Ascending aorta (tissue), 2 donors: ENCODE measurements around the gene DCP1A. TPM values are rescaled to one million over a fixed set of nuclear protein-coding genes. Genes with fewer than 3 reads are reported as not detected.
"Not testable (repeated sequence)": the region's sequence is repeated elsewhere in the genome, so short reads cannot be mapped to it uniquely, and the experiment has no call there.

Experiments used
- DNase-seq, 2 donors: peaks; one replicate each; pipeline ENCODE4 v3.0.0-alpha.2; 2019; ENCODE audit warnings: low spot score in 2 of 2
- H3K27ac ChIP-seq, 2 donors: fragments of 200-600 bp; sonication (generic); one replicate each; pipeline ENCODE4 v1.5.1; 2016 to 2017; ENCODE audit warnings: mild to moderate bottlenecking in 1 of 2
- H3K27me3 ChIP-seq: fragments of 200-600 bp; sonication (generic); one replicate; pipeline ENCODE4 v1.5.1; 2017
- H3K36me3 ChIP-seq, 2 donors: fragments of 200-600 bp; sonication (generic); one replicate each; pipeline ENCODE4 v1.5.1; 2016
- H3K4me1 ChIP-seq, 2 donors: fragments of 200-600 bp; sonication (generic); one replicate each; pipeline ENCODE4 v1.5.1; 2016 to 2017; ENCODE audit warnings: mild to moderate bottlenecking in 1 of 2
- H3K4me3 ChIP-seq, 2 donors: fragments of 200-600 bp; sonication (generic); one replicate each; pipeline ENCODE4 v1.5.1; 2016 to 2017; ENCODE audit warnings: mild to moderate bottlenecking in 1 of 2
- H3K9me3 ChIP-seq, 2 donors: fragments of 200-600 bp; sonication (generic); one replicate each; pipeline ENCODE4 v1.5.1; 2016
- intact Hi-C: fragments of 100-400 bp; cut with DNase I; formaldehyde crosslinking; loops from one replicate; pipeline ENCODE4 v1.15.1; 2023
- total RNA-seq: library from RNA; depleted of rRNA; stranded (reverse); fragments of >200 nt; gene quantifications from one replicate; pipeline ENCODE4 v1.1.0, GENCODE V29; 2016
- TF ChIP-seq, protein P1 (sequence below), 3 experiments: fragments of 200-600 bp in 2 of 3; fragments of 450-650 bp in 1 of 3; sonication (generic) in 2 of 3; IDR thresholded peaks; one replicate each; pipeline ENCODE4 v1.5.1; 2016 to 2019; ENCODE audit warnings: antibody characterized with exemption in 3 of 3, mild to moderate bottlenecking in 1 of 3, moderate library complexity in 1 of 3

The DCP1A gene
- total RNA-seq, 1 donor from 2014 or later, result 21.7 TPM

DNA sequence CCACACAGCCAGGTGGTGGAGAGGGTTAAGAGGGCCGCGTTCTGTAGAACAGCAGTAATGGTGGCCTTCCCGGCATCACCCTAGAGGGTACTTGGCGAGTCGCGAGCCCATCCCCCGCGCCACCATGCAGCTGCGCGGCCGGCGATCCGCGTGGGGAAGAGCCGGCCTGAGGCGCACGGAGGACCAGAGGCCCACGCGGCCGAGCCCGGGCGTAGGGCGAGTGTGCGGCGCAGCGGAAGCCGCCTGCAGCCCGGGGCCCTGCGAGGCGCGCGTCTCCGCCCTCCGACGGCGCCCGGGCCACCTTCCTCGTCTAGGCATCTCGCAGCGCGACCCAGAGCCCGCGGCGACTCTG lies 91.9 kb downstream of the DCP1A start:
- DNase-seq, result no peak
- TF ChIP-seq, protein P1, sequence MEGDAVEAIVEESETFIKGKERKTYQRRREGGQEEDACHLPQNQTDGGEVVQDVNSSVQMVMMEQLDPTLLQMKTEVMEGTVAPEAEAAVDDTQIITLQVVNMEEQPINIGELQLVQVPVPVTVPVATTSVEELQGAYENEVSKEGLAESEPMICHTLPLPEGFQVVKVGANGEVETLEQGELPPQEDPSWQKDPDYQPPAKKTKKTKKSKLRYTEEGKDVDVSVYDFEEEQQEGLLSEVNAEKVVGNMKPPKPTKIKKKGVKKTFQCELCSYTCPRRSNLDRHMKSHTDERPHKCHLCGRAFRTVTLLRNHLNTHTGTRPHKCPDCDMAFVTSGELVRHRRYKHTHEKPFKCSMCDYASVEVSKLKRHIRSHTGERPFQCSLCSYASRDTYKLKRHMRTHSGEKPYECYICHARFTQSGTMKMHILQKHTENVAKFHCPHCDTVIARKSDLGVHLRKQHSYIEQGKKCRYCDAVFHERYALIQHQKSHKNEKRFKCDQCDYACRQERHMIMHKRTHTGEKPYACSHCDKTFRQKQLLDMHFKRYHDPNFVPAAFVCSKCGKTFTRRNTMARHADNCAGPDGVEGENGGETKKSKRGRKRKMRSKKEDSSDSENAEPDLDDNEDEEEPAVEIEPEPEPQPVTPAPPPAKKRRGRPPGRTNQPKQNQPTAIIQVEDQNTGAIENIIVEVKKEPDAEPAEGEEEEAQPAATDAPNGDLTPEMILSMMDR (IDR thresholded peaks at IDR 0.05), result no peak
- intact Hi-C loops, result loop anchor here (2.0 kb wide), 1 partner anchor 17 kb away; no protein-coding TSS in a partner anchor
- Histone ChIP-seq H3K27ac (peak overlapping the region; percentile 73 to 81), H3K4me1 (peaks cover 3 to 40% of the 10 kb centered on the region in 2 donors), H3K4me3 (peak overlapping the region; percentile 63 to 87), H3K36me3 (no peaks in the 10 kb centered on the region), H3K27me3 (no peaks in the 10 kb centered on the region), H3K9me3 (no peaks in the 10 kb centered on the region)

DNA sequence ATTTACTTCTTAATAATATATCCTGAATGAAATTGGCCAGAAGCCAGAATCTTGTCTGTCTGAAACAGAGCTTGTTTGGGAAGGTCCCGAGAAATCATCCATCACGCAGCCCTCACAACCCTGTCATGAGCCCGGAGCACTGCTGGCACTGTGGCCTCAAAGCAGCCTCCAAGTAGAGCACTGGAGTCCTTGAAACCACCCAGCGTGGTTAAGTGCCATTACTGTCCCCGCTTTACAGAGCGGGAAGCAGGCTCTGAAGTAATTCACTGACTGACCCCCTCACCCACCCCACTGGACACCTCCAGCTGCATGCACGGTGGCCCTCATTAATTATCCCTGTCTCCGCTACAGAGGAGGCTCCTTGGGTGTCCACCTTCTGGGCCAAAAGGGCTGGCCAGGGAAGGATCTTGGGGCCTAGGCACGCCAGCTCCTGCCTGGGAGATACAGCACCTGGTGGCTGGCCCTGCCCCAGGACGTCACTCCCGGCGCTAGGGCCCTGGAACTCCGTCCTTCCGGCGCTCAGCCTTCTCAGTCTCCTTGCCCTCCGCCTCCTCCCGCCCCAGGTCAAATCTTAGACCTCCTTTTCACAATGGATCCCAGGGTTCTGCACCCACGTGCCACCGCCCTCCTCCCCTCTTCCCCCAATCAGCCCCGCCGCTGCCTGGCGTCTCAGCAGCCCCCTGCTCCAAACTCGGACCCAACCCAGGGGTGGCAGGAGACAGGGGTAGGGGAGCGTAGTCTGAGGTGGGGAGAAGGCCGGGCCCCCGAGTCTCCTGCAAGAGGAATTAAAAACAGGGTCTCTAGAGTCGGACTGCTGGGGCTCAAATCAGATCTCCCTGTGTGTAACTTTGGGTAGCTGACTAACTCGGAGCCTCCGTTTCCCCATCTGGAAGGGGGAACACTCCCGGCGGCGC lies 92.6 kb downstream of the DCP1A start:
- peak in 1 of 2 donors; percentile 78 for DNase-seq
- H3K9me3 ChIP-seq, result no peaks in the 10 kb centered on the region
- H3K4me1 ChIP-seq, result peaks cover 3 to 45% of the 10 kb centered on the region in 2 donors

GRCh38 chr3:53253707-53254508 lies 93.4 kb downstream of the DCP1A start:
- H3K9me3 ChIP-seq, result no peaks in the 10 kb centered on the region
- DNase-seq, result no peak
- peak overlapping the region; percentile 35 to 81 for H3K27ac ChIP-seq
- TF ChIP-seq, protein P1 (IDR thresholded peaks at IDR 0.05), result no peak
- H3K4me1 ChIP-seq, result peaks cover 3 to 45% of the 10 kb centered on the region in 2 donors
- H3K4me3 ChIP-seq, result peak overlapping the region; percentile 63 to 87
- H3K36me3 ChIP-seq, result no peaks in the 10 kb centered on the region
- intact Hi-C loops, result loop anchor here (2.0 kb wide), 1 partner anchor 15 kb away; no protein-coding TSS in a partner anchor
- no peaks in the 10 kb centered on the region for H3K27me3 ChIP-seq

More for the DNA sequence above, 92.6 kb downstream of the DCP1A start:
- H3K4me3 ChIP-seq, result peak overlapping the region; percentile 63 to 87
- H3K27me3 ChIP-seq, result no peaks in the 10 kb centered on the region
- peak overlapping the region; percentile 73 to 81 for H3K27ac ChIP-seq
- TF ChIP-seq, protein P1 (IDR thresholded peaks at IDR 0.05), result no peak
- intact Hi-C loops, result loop anchor here (2.0 kb wide), 1 partner anchor 16 kb away; no protein-coding TSS in a partner anchor
- H3K36me3 ChIP-seq, result no peaks in the 10 kb centered on the region

- intact Hi-C loops, H3K9me3 ChIP-seq, DNase-seq, H3K27me3 ChIP-seq, H3K36me3 ChIP-seq: not testable (repeated sequence)
- peak overlapping the region; percentile 63 to 87 for H3K4me3 ChIP-seq
- peak overlapping the region in 1 of 2 donors; percentile 35 for H3K27ac ChIP-seq
- H3K4me1 ChIP-seq, result peaks cover 3 to 45% of the 10 kb centered on the region in 2 donors
Measured at GRCh38 chr3:53252947-53253322, 94.4 kb downstream of the DCP1A start.

- peak overlapping the region in 1 of 2 donors; percentile 87 for H3K4me3 ChIP-seq
- no peaks in the 10 kb centered on the region for H3K27me3 ChIP-seq
- no peaks in the 10 kb centered on the region for H3K36me3 ChIP-seq
- DNase-seq, result no peak
- peaks cover 3 to 45% of the 10 kb centered on the region in 2 donors for H3K4me1 ChIP-seq
- no peaks in the 10 kb centered on the region for H3K9me3 ChIP-seq
- H3K27ac ChIP-seq, result peak overlapping the region in 1 of 2 donors; percentile 12
- intact Hi-C loops, result no loop called here
- TF ChIP-seq, protein P1 (IDR thresholded peaks at IDR 0.05), result no peak
Measured at GRCh38 chr3:53252096-53252946, 95.0 kb downstream of the DCP1A start.
